SK-N-SH (cell line): ENCODE measurements around the gene STX1B. TPM values are rescaled to one million over a fixed set of nuclear protein-coding genes. Genes with fewer than 3 reads are reported as not detected.
A peak's percentile ranks its signal among the peaks of the same experiment; 100 is the strongest.

Experiments used
- CTCF ChIA-PET: fragments of 300-600, 350-600 bp; formaldehyde crosslinking; extraction: SDS; loops from one replicate; lab custom pipeline; 2021; lab: Yijun Ruan, JAX
- POLR2A ChIA-PET: fragments of 350-600 bp; sonication (Branson Sonifier 250); formaldehyde crosslinking; extraction: SDS; loops from one replicate; lab custom pipeline; 2020; ENCODE audit warnings: antibody characterized with exemption, inconsistent platforms; lab: Yijun Ruan, JAX
- DNase-seq: peaks from one replicate; pipeline ENCODE4 v3.0.0; 2012
- H2AFZ ChIP-seq: fragments of 200-600 bp; sonication (generic); 2 replicates; pipeline ENCODE4 v1.8.1; 2016; ENCODE audit warnings: antibody characterized with exemption, mild to moderate bottlenecking, low read depth
- H3F3A ChIP-seq: fragments of 200-600 bp; sonication (generic); replicated peaks from 2 replicates; pipeline ENCODE3; 2016; ENCODE audit warnings: antibody characterized with exemption, mild to moderate bottlenecking; ENCODE audit not compliant: insufficient read depth
- H3K27ac ChIP-seq, 2 experiments: fragments of 200-500 bp in 1 of 2; fragments of 200-600 bp in 1 of 2; sonication (Bioruptor generic) in 1 of 2; sonication (generic), shearing (Covaris generic) in 1 of 2; 2 replicates each; pipeline versions ENCODE4 v1.5.1 to v1.6.1; 2014 to 2016; ENCODE audit warnings: low read depth in 2 of 2, inconsistent platforms in 1 of 2, low read length in 1 of 2, mild to moderate bottlenecking in 1 of 2, mixed read lengths in 1 of 2
- H3K27me3 ChIP-seq: fragments of 200-600 bp; sonication (generic), shearing (Covaris generic); 2 replicates; pipeline ENCODE4 v1.6.1; 2016; ENCODE audit warnings: mixed run types; ENCODE audit not compliant: insufficient read depth
- H3K36me3 ChIP-seq, 2 experiments: fragments of 200-500 bp in 1 of 2; fragments of 200-600 bp in 1 of 2; sonication (Bioruptor generic) in 1 of 2; sonication (generic) in 1 of 2; replicated peaks in 1 of 2; 2 replicates each; pipeline versions ENCODE3 to v1.5.1; 2014 to 2016; ENCODE audit warnings: low read length in 1 of 2, mild to moderate bottlenecking in 1 of 2; ENCODE audit not compliant: insufficient read depth in 2 of 2, control insufficient read depth in 1 of 2
- H3K4me1 ChIP-seq, 2 experiments: fragments of 200-500 bp in 1 of 2; fragments of 200-600 bp in 1 of 2; sonication (Bioruptor generic) in 1 of 2; sonication (generic), shearing (Covaris generic) in 1 of 2; 2 replicates each; pipeline versions ENCODE4 v1.5.1 to v1.6.1; 2014 to 2016; ENCODE audit warnings: low read depth in 1 of 2, low read length in 1 of 2, mixed run types in 1 of 2; ENCODE audit not compliant: insufficient read depth in 2 of 2, control insufficient read depth in 1 of 2
- H3K4me2 ChIP-seq: fragments of 200-600 bp; sonication (generic), shearing (Covaris generic); 2 replicates; pipeline ENCODE4 v1.6.1; 2017; ENCODE audit warnings: mixed run types
- H3K4me3 ChIP-seq, 2 experiments: fragments of 200-500 bp in 1 of 2; fragments of 200-600 bp in 1 of 2; sonication (Bioruptor generic) in 1 of 2; sonication (generic), shearing (Covaris generic) in 1 of 2; 2 replicates each; pipeline versions ENCODE4 v1.5.1 to v1.8.1; 2014 to 2016; ENCODE audit warnings: low read depth in 2 of 2, inconsistent platforms in 1 of 2, low read length in 1 of 2, mild to moderate bottlenecking in 1 of 2, mixed read lengths in 1 of 2, moderate library complexity in 1 of 2
- H3K79me2 ChIP-seq: fragments of 200-600 bp; sonication (generic); 2 replicates; pipeline ENCODE4 v1.8.1; 2017; ENCODE audit warnings: mild to moderate bottlenecking; ENCODE audit not compliant: insufficient read depth
- H3K9ac ChIP-seq: fragments of 200-600 bp; sonication (generic); 2 replicates; pipeline ENCODE4 v1.6.1; 2017; ENCODE audit warnings: mixed run types
- H3K9me2 ChIP-seq: fragments of 200-600 bp; sonication (generic); 2 replicates; pipeline ENCODE4 v1.6.1; 2017; ENCODE audit warnings: mixed run types
- H3K9me3 ChIP-seq: fragments of 200-600 bp; sonication (generic); 2 replicates; pipeline ENCODE4 v1.6.1; 2017; ENCODE audit warnings: mixed run types, mild to moderate bottlenecking, moderate library complexity
- H4K20me1 ChIP-seq: fragments of 200-600 bp; sonication (generic); 2 replicates; pipeline ENCODE4 v1.6.1; 2017; ENCODE audit warnings: mild to moderate bottlenecking, mixed run types; ENCODE audit not compliant: insufficient read depth
- ELF1 ChIP-seq: IDR thresholded peaks from 2 replicates; pipeline ENCODE4 v1.4.0; 2012
- FOSL2 ChIP-seq: IDR thresholded peaks from 2 replicates; pipeline ENCODE4 v1.4.0; 2012; ENCODE audit warnings: low read depth, mild to moderate bottlenecking, moderate library complexity, borderline replicate concordance
- FOXJ3 ChIP-seq: sonication (generic); formaldehyde crosslinking; IDR thresholded peaks from 2 replicates; pipeline ENCODE4 v1.5.1; 2020; ENCODE audit warnings: mild to moderate bottlenecking, missing genetic modification reagents
- FOXM1 ChIP-seq: IDR thresholded peaks from 2 replicates; pipeline ENCODE4 v1.4.0; 2012; ENCODE audit warnings: low read depth, mild to moderate bottlenecking
- GABPA ChIP-seq: IDR thresholded peaks from 2 replicates; pipeline ENCODE4 v1.4.0; 2012; ENCODE audit warnings: low read depth, mild to moderate bottlenecking
- GATA2 ChIP-seq: sonication (generic); formaldehyde crosslinking; IDR thresholded peaks from 2 replicates; pipeline ENCODE4 v1.5.0; 2020; ENCODE audit warnings: mild to moderate bottlenecking, missing genetic modification reagents
- MEF2A ChIP-seq: IDR thresholded peaks from 2 replicates; pipeline ENCODE4 v1.4.0; 2012; ENCODE audit warnings: low read depth, borderline replicate concordance
- MXI1 ChIP-seq: IDR thresholded peaks from 2 replicates; pipeline ENCODE4 v1.6.1; 2012; ENCODE audit warnings: mild to moderate bottlenecking, low read depth, low read length, improper control_type of control experiment
- NRF1 ChIP-seq: IDR thresholded peaks from 2 replicates; pipeline ENCODE4 v1.6.1; 2012; ENCODE audit warnings: low read depth, mild to moderate bottlenecking, low read length
- RAD21 ChIP-seq: IDR thresholded peaks from 2 replicates; pipeline ENCODE4 v1.6.1; 2012; ENCODE audit warnings: mild to moderate bottlenecking, low read length
- RFX5 ChIP-seq: IDR thresholded peaks from 2 replicates; pipeline ENCODE4 v1.6.1; 2012; ENCODE audit warnings: mild to moderate bottlenecking, improper control_type of control experiment, low read length
- SIN3A ChIP-seq: IDR thresholded peaks from 2 replicates; pipeline ENCODE4 v1.6.1; 2012; ENCODE audit warnings: low read depth, mild to moderate bottlenecking, low read length, moderate library complexity, borderline replicate concordance
- SMC3 ChIP-seq: IDR thresholded peaks from 2 replicates; pipeline ENCODE4 v1.6.1; 2012; ENCODE audit warnings: low read depth, low read length, improper control_type of control experiment
- TAF1 ChIP-seq: IDR thresholded peaks from 2 replicates; pipeline ENCODE4 v1.6.1; 2012; ENCODE audit warnings: low read depth, mild to moderate bottlenecking, low read length, moderate library complexity, borderline replicate concordance
- TEAD4 ChIP-seq: IDR thresholded peaks from 2 replicates; pipeline ENCODE4 v1.4.0; 2012; ENCODE audit warnings: mild to moderate bottlenecking, borderline replicate concordance; ENCODE audit not compliant: insufficient read depth
- YY1 ChIP-seq: IDR thresholded peaks from 2 replicates; pipeline ENCODE4 v1.4.0; 2012; ENCODE audit warnings: low read depth, mild to moderate bottlenecking
- WGBS: methylation state at CpG from one replicate; pipeline ENCODE4 v1.1.6; 2017; ENCODE audit warnings: low lambda C conversion rate; 5-methylcytosine and 5-hydroxymethylcytosine counted together
- polyA plus RNA-seq, 3 experiments: library from polyadenylated mRNA; depleted of rRNA; stranded (reverse); fragments of >200 nt; gene quantifications; 2 replicates each; pipeline ENCODE4 v1.2.3, GENCODE V29; 2012
- TF ChIP-seq, protein P1 (sequence below): IDR thresholded peaks from 2 replicates; pipeline ENCODE4 v1.6.1; 2012; ENCODE audit warnings: mild to moderate bottlenecking, low read depth, low read length, moderate library complexity
- TF ChIP-seq, protein P2 (sequence below): IDR thresholded peaks from 2 replicates; pipeline ENCODE4; 2012
- TF ChIP-seq, protein P3 (sequence below): IDR thresholded peaks from 2 replicates; pipeline ENCODE4 v1.4.0; 2012; ENCODE audit warnings: low read depth
- TF ChIP-seq, protein P4 (sequence below): IDR thresholded peaks from 2 replicates; pipeline ENCODE4 v1.4.0; 2012; ENCODE audit warnings: low read depth, borderline replicate concordance
- TF ChIP-seq, protein P5 (sequence below): fragments of 150-350 bp; IDR thresholded peaks from 2 replicates; pipeline ENCODE4 v1.6.1; 2016; ENCODE audit warnings: mild to moderate bottlenecking, low read depth, low read length
- TF ChIP-seq, protein P6 (sequence below): fragments of 150-350 bp; IDR thresholded peaks from 2 replicates; pipeline ENCODE4 v1.6.1; 2017; ENCODE audit warnings: antibody characterized with exemption, low read length, low read depth, borderline replicate concordance

STX1B gene
- polyA plus RNA-seq, 1 of the 3 experiments (the other 2 are of a cell fraction): 21.2 TPM

DNA sequence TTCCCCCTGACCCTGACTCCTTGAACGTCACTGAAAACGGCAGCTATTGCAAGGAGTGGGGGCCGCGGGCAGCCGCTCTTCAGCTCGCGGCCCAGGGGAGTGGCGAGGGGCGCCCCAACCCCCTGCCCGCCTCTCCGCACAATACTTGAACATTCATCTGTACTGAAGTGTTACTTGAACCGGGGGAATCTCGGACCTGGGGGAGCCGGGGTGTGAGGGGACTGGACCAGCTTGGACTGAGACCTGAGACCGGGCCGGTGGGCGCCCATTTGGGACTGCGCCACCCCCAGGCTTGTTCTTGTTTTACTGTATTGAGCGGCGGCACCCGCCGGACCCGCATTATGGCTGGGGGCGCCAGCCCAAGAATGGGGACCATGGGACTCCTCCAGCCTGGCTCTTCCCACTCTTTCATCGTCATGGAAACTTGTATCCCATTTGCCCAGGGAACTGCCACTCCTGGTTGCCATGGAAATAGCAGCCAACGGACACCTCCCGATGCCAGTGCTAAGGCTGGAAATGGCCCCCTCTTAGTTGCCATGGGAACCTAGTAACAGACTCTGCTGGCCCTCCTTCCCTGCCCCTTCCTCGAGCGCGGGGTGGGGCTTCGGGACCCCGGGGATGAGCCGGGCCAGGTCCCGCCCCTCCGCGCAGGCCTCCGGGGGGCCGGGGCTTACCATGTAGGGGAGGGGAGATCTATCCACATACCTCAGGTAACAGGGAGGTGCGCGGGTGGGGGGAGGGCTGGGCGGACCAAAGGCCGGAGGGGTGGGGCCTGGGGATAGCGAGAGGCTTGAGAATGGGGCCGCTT is 62.4 kb downstream of the STX1B start:
- no peaks in the 10 kb centered on the region for H3K9me3 ChIP-seq
- peak overlapping the region; percentile 86 to 91 for H3K27ac ChIP-seq
- peak overlapping the region; percentile 86 for H3K9ac ChIP-seq
- 26% methylated on average over 30 of the region's 44 CpGs for WGBS
- CTCF ChIA-PET: interaction anchor here (1.0 to 1.4 kb wide), 3 partner anchors 12 to 133 kb away, joined by 3 to 4 read pairs (median 4); no protein-coding TSS in a partner anchor
- TF ChIP-seq MEF2A (no peak), RFX5 (no peak; the same call in 1 of the 2 replicates), TAF1 (no peak), GABPA (no peak), MXI1 (peak; percentile 96), YY1 (no peak), TEAD4 (no peak), FOXM1 (no peak), FOXJ3 (CRISPR knock-in tag) (no peak), ELF1 (no peak), RAD21 (no peak), NRF1 (0 out of 2 replicates have a peak, but pooled peaks have one; percentile 39), SMC3 (no peak), SIN3A (0 out of 2 replicates have a peak, but pooled peaks have one; percentile 36), FOSL2 (no peak), GATA2 (no peak)
- TF ChIP-seq, protein P1, sequence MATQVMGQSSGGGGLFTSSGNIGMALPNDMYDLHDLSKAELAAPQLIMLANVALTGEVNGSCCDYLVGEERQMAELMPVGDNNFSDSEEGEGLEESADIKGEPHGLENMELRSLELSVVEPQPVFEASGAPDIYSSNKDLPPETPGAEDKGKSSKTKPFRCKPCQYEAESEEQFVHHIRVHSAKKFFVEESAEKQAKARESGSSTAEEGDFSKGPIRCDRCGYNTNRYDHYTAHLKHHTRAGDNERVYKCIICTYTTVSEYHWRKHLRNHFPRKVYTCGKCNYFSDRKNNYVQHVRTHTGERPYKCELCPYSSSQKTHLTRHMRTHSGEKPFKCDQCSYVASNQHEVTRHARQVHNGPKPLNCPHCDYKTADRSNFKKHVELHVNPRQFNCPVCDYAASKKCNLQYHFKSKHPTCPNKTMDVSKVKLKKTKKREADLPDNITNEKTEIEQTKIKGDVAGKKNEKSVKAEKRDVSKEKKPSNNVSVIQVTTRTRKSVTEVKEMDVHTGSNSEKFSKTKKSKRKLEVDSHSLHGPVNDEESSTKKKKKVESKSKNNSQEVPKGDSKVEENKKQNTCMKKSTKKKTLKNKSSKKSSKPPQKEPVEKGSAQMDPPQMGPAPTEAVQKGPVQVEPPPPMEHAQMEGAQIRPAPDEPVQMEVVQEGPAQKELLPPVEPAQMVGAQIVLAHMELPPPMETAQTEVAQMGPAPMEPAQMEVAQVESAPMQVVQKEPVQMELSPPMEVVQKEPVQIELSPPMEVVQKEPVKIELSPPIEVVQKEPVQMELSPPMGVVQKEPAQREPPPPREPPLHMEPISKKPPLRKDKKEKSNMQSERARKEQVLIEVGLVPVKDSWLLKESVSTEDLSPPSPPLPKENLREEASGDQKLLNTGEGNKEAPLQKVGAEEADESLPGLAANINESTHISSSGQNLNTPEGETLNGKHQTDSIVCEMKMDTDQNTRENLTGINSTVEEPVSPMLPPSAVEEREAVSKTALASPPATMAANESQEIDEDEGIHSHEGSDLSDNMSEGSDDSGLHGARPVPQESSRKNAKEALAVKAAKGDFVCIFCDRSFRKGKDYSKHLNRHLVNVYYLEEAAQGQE: no peak
- TF ChIP-seq, protein P2, sequence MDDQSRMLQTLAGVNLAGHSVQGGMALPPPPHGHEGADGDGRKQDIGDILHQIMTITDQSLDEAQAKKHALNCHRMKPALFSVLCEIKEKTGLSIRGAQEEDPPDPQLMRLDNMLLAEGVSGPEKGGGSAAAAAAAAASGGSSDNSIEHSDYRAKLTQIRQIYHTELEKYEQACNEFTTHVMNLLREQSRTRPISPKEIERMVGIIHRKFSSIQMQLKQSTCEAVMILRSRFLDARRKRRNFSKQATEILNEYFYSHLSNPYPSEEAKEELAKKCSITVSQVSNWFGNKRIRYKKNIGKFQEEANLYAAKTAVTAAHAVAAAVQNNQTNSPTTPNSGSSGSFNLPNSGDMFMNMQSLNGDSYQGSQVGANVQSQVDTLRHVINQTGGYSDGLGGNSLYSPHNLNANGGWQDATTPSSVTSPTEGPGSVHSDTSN: peak; percentile 99
- TF ChIP-seq, protein P3, sequence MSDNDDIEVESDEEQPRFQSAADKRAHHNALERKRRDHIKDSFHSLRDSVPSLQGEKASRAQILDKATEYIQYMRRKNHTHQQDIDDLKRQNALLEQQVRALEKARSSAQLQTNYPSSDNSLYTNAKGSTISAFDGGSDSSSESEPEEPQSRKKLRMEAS: no peak
- TF ChIP-seq, protein P4, sequence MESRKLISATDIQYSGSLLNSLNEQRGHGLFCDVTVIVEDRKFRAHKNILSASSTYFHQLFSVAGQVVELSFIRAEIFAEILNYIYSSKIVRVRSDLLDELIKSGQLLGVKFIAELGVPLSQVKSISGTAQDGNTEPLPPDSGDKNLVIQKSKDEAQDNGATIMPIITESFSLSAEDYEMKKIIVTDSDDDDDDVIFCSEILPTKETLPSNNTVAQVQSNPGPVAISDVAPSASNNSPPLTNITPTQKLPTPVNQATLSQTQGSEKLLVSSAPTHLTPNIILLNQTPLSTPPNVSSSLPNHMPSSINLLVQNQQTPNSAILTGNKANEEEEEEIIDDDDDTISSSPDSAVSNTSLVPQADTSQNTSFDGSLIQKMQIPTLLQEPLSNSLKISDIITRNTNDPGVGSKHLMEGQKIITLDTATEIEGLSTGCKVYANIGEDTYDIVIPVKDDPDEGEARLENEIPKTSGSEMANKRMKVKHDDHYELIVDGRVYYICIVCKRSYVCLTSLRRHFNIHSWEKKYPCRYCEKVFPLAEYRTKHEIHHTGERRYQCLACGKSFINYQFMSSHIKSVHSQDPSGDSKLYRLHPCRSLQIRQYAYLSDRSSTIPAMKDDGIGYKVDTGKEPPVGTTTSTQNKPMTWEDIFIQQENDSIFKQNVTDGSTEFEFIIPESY: no peak
- TF ChIP-seq, protein P5, sequence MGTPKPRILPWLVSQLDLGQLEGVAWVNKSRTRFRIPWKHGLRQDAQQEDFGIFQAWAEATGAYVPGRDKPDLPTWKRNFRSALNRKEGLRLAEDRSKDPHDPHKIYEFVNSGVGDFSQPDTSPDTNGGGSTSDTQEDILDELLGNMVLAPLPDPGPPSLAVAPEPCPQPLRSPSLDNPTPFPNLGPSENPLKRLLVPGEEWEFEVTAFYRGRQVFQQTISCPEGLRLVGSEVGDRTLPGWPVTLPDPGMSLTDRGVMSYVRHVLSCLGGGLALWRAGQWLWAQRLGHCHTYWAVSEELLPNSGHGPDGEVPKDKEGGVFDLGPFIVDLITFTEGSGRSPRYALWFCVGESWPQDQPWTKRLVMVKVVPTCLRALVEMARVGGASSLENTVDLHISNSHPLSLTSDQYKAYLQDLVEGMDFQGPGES: 0 out of 2 replicates have a peak, but pooled peaks have one; percentile 33
- TF ChIP-seq, protein P6, sequence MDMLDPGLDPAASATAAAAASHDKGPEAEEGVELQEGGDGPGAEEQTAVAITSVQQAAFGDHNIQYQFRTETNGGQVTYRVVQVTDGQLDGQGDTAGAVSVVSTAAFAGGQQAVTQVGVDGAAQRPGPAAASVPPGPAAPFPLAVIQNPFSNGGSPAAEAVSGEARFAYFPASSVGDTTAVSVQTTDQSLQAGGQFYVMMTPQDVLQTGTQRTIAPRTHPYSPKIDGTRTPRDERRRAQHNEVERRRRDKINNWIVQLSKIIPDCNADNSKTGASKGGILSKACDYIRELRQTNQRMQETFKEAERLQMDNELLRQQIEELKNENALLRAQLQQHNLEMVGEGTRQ: no peak
- no peaks in the 10 kb centered on the region for H3K27me3 ChIP-seq
- H3K36me3 ChIP-seq: peaks cover 8 to 22% of the 10 kb centered on the region in 2 experiments
- peaks cover 42% of the 10 kb centered on the region for H3F3A ChIP-seq
- peaks cover 0 to 20% of the 10 kb centered on the region in 2 experiments; a peak in 1 of 4 replicates for H3K4me1 ChIP-seq
- no peaks in the 10 kb centered on the region for H4K20me1 ChIP-seq
- H3K4me2 ChIP-seq: peak overlapping the region; percentile 97
- H3K9me2 ChIP-seq: no peaks in the 10 kb centered on the region
- peak overlapping the region; percentile 59; the same call in 1 of the 2 replicates for H2AFZ ChIP-seq
- DNase-seq: peak; percentile 95
- peak overlapping the region; percentile 80 to 93 for H3K4me3 ChIP-seq
- peaks cover 12% of the 10 kb centered on the region; the same call in 1 of the 2 replicates for H3K79me2 ChIP-seq
- POLR2A ChIA-PET: interaction anchor here (1.1 kb wide), 1 partner anchor 9 kb away, joined by 3 read pairs; the partner anchor contains the start of gene SETD1A
